ENCODE results near the gene KCNJ16. TPM values are rescaled to one million over a fixed set of nuclear protein-coding genes. Genes with fewer than 3 reads are reported as not detected.

Gene KCNJ16
- under 1 TPM in 3 of 4 donors, not detected in 1; 0.49 to 0.66 (median 0.51) TPM for total RNA-seq

GRCh38 chr17:70074956-70075355 lies at the start of gene KCNJ16:
KCNJ16 (plus strand) TSS chr17:70075225; CDS start chr17:70132088, 56,863 bp downstream.
- TF ChIP-seq CTCF (IDR thresholded peaks at IDR 0.05; ENCODE audit: low read depth), result no peak

- TF ChIP-seq CTCF (IDR thresholded peaks at IDR 0.05; ENCODE audit: low read depth), result no peak
These were observed 46.6 kb upstream of the KCNJ16 start for GRCh38 chr17:70028397-70028796.

- TF ChIP-seq CTCF (IDR thresholded peaks at IDR 0.05; ENCODE audit: low read depth), result no peak
These were observed 45.9 kb upstream of the KCNJ16 start for GRCh38 chr17:70028978-70029767.

GRCh38 chr17:70030371-70030770 lies 44.7 kb upstream of the KCNJ16 start:
- TF ChIP-seq CTCF (IDR thresholded peaks at IDR 0.05; ENCODE audit: low read depth), result no peak

GRCh38 chr17:70031341-70031740 lies 43.7 kb upstream of the KCNJ16 start:
- TF ChIP-seq CTCF (IDR thresholded peaks at IDR 0.05; ENCODE audit: low read depth), result no peak

- no peak for TF ChIP-seq CTCF (IDR thresholded peaks at IDR 0.05; ENCODE audit: low read depth)
These were observed 41.9 kb upstream of the KCNJ16 start for GRCh38 chr17:70033165-70033564.

- no peak for TF ChIP-seq CTCF (IDR thresholded peaks at IDR 0.05; ENCODE audit: low read depth)
These were observed 40.9 kb upstream of the KCNJ16 start for GRCh38 chr17:70034158-70034557.

All from subcutaneous adipose tissue (tissue), 4 donors.